ENCODE data around the gene EYS. TPM values are rescaled to one million over a fixed set of nuclear protein-coding genes. Genes with fewer than 3 reads are reported as not detected.

Gene EYS
- total and polyA plus RNA-seq, 9 of the 15 experiments (the other 6 are each of a cell fraction or from before 2014, with no cell fraction given): 0.03 to 0.36 (median 0.10) TPM; not detected in 2

GRCh38 chr6:63886341-63886740 is 1820.7 kb downstream of the EYS start:
- WGBS (ENCODE audit: insufficient coverage, low coverage, missing lambda C conversion rate): 4% methylated on average over 3 of the region's 3 CpGs
- TF ChIP-seq PHTF2 (CRISPR knock-in tag; IDR thresholded peaks at IDR 0.05) (no peak), ARHGAP35 (IDR thresholded peaks at IDR 0.05; ENCODE audit: partially characterized antibody) (no peak)
- ChIA-PET POLR2A (no interaction called here), CTCF (ENCODE audit: low intra/inter-chr PET ratio) (no interaction called here)
- in situ Hi-C loops (cut with MboI) (no loop called here), intact Hi-C loops (cut with micrococcal nuclease) (no loop called here)
- no TSS peak for BruUV-seq (replicated peaks)
- FAIRE-seq (no peak), ATAC-seq (no peak), DNase-seq (ENCODE audit: extremely low read depth in 1 of 4, low spot score in 3 of 4) (no peak)
- no peaks in the 10 kb centered on the region for H3K9me1 ChIP-seq (ENCODE audit: control insufficient read depth, insufficient read depth, low read length)
- no peaks in the 10 kb centered on the region for H3K36me3 ChIP-seq (ENCODE audit: control insufficient read depth, insufficient read depth, low read length)
- H3K27ac ChIP-seq (ENCODE audit: extremely low read depth, low read depth, low read length): no peak overlapping the region
- H3K4me1 ChIP-seq (replicated peaks in 1 of 2; ENCODE audit: control insufficient read depth in 2 of 2, insufficient read depth in 2 of 2, low read length in 2 of 2): no peaks in the 10 kb centered on the region
- no peaks in the 10 kb centered on the region for H3K79me2 ChIP-seq (ENCODE audit: control insufficient read depth, insufficient read depth, low read length)
- H4K20me1 ChIP-seq (replicated peaks; ENCODE audit: control insufficient read depth, insufficient read depth, low read length): no peaks in the 10 kb centered on the region
- no peaks in the 10 kb centered on the region for H3K27me3 ChIP-seq (ENCODE audit: control insufficient read depth in 2 of 2, insufficient read depth in 2 of 2, low read length in 2 of 2)
- no peak overlapping the region for H3K9ac ChIP-seq (ENCODE audit: insufficient read depth in 1 of 2, low read depth in 2 of 2, low read length in 2 of 2)
- H2AFZ ChIP-seq (ENCODE audit: low read depth, low read length): no peak overlapping the region
- H3K9me3 ChIP-seq (replicated peaks; ENCODE audit: control insufficient read depth, insufficient read depth, low read depth, low read length): no peaks in the 10 kb centered on the region; the same call in 1 of the 2 replicates
- H3K4me2 ChIP-seq (ENCODE audit: insufficient read depth, low read length): no peak overlapping the region
- H3K4me3 ChIP-seq: no peak overlapping the region

- TF ChIP-seq CEBPZ (IDR thresholded peaks at IDR 0.05; ENCODE audit: borderline replicate concordance, low read depth, low read length) (no peak), HNRNPL (IDR thresholded peaks at IDR 0.05; ENCODE audit: low read depth, low read length) (no peak), MTA2 (IDR thresholded peaks at IDR 0.05; ENCODE audit: low read depth) (no peak), ZKSCAN1 (IDR thresholded peaks at IDR 0.05; ENCODE audit: low read depth, low read length) (no peak), PCBP2 (IDR thresholded peaks at IDR 0.05; ENCODE audit: low read depth, low read length, poor library complexity, severe bottlenecking) (no peak), ZEB2 (IDR thresholded peaks at IDR 0.05) (no peak), ZNF134 (CRISPR knock-in tag; conservative IDR thresholded peaks at IDR 0.05) (no peak), ZNF224 (CRISPR knock-in tag; IDR thresholded peaks at IDR 0.05) (no peak), ZNF121 (CRISPR knock-in tag; conservative IDR thresholded peaks at IDR 0.05) (no peak), ATF3 (IDR thresholded peaks at IDR 0.05) (no peak), ATF3 (CRISPR knock-in tag; conservative IDR thresholded peaks at IDR 0.05) (no peak)
- Histone ChIP-seq H3K9ac (ENCODE audit: insufficient read depth in 1 of 2, low read depth in 2 of 2, low read length in 2 of 2) (no peak overlapping the region), H3K36me3 (ENCODE audit: control insufficient read depth, insufficient read depth, low read length) (no peaks in the 10 kb centered on the region), H3K9me3 (replicated peaks; ENCODE audit: control insufficient read depth, insufficient read depth, low read depth, low read length) (no peaks in the 10 kb centered on the region; the same call in 1 of the 2 replicates), H2AFZ (ENCODE audit: low read depth, low read length) (no peak overlapping the region), H3K27ac (ENCODE audit: extremely low read depth, low read depth, low read length) (no peak overlapping the region), H3K27me3 (ENCODE audit: control insufficient read depth in 2 of 2, insufficient read depth in 2 of 2, low read length in 2 of 2) (no peaks in the 10 kb centered on the region), H3K79me2 (ENCODE audit: control insufficient read depth, insufficient read depth, low read length) (no peaks in the 10 kb centered on the region), H3K4me1 (replicated peaks in 1 of 2; ENCODE audit: control insufficient read depth in 2 of 2, insufficient read depth in 2 of 2, low read length in 2 of 2) (no peaks in the 10 kb centered on the region), H4K20me1 (replicated peaks; ENCODE audit: control insufficient read depth, insufficient read depth, low read length) (no peaks in the 10 kb centered on the region), H3K4me3 (no peak overlapping the region), H3K9me1 (ENCODE audit: control insufficient read depth, insufficient read depth, low read length) (no peaks in the 10 kb centered on the region), H3K4me2 (ENCODE audit: insufficient read depth, low read length) (no peak overlapping the region)
- ATAC-seq (no peak), FAIRE-seq (no peak), DNase-seq (ENCODE audit: extremely low read depth in 1 of 4, low spot score in 3 of 4) (no peak)
- intact Hi-C loops (cut with micrococcal nuclease): no loop called here
- ChIA-PET CTCF (ENCODE audit: low intra/inter-chr PET ratio) (no interaction called here), POLR2A (no interaction called here)
- in situ Hi-C loops (cut with MboI): no loop called here
- no TSS peak for BruUV-seq (replicated peaks)
- under 1% methylated on average over 6 of the region's 6 CpGs for WGBS (ENCODE audit: insufficient coverage, low coverage, missing lambda C conversion rate)
Measured at GRCh38 chr6:63883597-63883996, 1823.4 kb downstream of the EYS start.
